GM12801 (cell line): Measurements from ENCODE around the gene DIABLO.

Experiments
- TF ChIP-seq, protein P1 (sequence below): IDR thresholded peaks from one replicate; pipeline ENCODE4 v1.5.1; 2011; ENCODE audit warnings: control low read depth; ENCODE audit not compliant: insufficient read length; ENCODE audit errors: extremely low read depth

Gene DIABLO

DNA sequence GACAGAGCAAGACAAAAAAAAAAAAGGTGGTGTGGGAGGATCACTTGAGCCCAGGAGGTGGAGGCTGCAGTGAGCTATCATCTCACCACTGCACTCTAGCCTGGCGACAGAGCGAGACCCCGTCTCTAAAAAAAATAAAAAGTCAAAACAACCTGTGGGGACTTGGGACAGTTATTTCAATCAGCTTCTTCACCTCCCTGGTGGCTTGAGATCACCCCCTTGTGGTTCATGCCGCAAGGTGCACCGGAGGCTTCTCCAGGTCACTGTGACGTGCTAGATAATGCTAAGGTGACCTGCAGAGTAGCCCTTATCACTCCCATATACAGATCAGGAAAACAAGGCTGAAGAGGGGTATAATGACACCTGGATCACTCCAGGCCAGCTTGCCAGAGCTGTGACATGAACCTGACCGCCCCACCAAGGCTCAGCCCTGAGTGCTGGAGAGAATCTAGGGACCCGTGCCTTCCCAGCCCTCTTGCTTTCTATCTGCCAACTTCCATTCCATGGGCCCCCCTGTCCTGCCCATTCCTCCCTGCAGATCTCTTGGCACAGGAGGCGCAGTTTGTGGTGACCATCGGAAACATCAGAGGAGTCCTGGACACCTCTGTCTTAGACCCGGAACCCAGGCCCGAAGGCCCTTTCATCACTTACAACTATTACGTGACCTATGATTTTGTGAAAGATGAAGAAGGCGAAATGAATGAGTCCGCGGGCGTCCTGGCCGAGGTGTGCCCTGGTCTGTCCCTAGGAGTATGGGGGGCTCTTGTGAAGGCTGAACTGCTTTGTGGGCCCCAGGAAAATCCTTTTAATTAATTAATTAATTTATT lies 34.8 kb downstream of the DIABLO start:
- TF ChIP-seq, protein P1, sequence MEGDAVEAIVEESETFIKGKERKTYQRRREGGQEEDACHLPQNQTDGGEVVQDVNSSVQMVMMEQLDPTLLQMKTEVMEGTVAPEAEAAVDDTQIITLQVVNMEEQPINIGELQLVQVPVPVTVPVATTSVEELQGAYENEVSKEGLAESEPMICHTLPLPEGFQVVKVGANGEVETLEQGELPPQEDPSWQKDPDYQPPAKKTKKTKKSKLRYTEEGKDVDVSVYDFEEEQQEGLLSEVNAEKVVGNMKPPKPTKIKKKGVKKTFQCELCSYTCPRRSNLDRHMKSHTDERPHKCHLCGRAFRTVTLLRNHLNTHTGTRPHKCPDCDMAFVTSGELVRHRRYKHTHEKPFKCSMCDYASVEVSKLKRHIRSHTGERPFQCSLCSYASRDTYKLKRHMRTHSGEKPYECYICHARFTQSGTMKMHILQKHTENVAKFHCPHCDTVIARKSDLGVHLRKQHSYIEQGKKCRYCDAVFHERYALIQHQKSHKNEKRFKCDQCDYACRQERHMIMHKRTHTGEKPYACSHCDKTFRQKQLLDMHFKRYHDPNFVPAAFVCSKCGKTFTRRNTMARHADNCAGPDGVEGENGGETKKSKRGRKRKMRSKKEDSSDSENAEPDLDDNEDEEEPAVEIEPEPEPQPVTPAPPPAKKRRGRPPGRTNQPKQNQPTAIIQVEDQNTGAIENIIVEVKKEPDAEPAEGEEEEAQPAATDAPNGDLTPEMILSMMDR: peak; percentile 75

GRCh38 chr12:122189626-122190475 lies 36.0 kb downstream of the DIABLO start:
- TF ChIP-seq, protein P1: no peak

GRCh38 chr12:122187466-122187865 lies 38.4 kb downstream of the DIABLO start:
- TF ChIP-seq, protein P1: no peak

GRCh38 chr12:122185494-122186082 lies 40.3 kb downstream of the DIABLO start:
- TF ChIP-seq, protein P1: no peak

DNA sequence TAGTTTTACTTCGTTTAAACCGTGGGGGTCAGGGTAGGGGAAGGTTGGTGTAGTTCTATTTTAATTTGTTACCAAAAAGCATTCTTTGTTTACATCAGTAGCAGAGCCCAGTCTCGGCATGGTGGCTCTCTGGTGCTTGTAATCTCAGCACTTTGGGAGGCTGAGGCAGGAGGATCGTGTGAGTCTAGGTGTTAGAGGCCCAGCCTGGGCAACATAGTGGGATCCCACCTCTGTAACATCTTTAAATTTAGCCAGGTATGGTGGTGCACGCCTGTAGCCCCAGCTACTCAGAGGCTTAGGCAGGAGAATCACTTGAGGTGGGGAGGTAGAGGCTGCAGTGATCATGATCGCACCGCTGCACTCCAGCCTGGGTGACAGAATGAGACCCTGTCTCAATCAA lies 40.8 kb downstream of the DIABLO start:
- TF ChIP-seq, protein P1: no peak

GRCh38 chr12:122184517-122184916 lies 41.3 kb downstream of the DIABLO start:
- TF ChIP-seq, protein P1: no peak

GRCh38 chr12:122183588-122183940 lies 42.3 kb downstream of the DIABLO start:
- TF ChIP-seq, protein P1: no peak
